Kidney epithelial cell (primary cell): Measurements from ENCODE around the gene PTPRE. TPM values are rescaled to one million over a fixed set of nuclear protein-coding genes. Genes with fewer than 3 reads are reported as not detected.

Experiments used
- DNase-seq: peaks from one replicate; pipeline ENCODE4 v3.0.0-alpha.2; 2010; ENCODE audit warnings: low read depth
- H3K27me3 ChIP-seq: 2 replicates; pipeline ENCODE4 v1.6.0; 2011; ENCODE audit warnings: low read length; ENCODE audit not compliant: control insufficient read depth, insufficient read depth
- H3K36me3 ChIP-seq: 2 replicates; pipeline ENCODE4 v1.5.1; 2011; ENCODE audit warnings: low read length; ENCODE audit not compliant: control insufficient read depth, insufficient read depth
- H3K4me3 ChIP-seq: 2 replicates; pipeline ENCODE4 v1.5.1; 2011; ENCODE audit warnings: low read depth, mild to moderate bottlenecking, control low read depth, low read length
- CTCF ChIP-seq: IDR thresholded peaks from 2 replicates; pipeline ENCODE4 v1.5.1; 2011; ENCODE audit warnings: mild to moderate bottlenecking, moderate library complexity, low read length, control low read depth, inconsistent platforms; ENCODE audit not compliant: insufficient read depth, poor library complexity, severe bottlenecking
- total RNA-seq: library from RNA; depleted of rRNA; stranded (reverse); fragments of >200 nt; gene quantifications from 2 replicates; pipeline ENCODE4 v1.2.3, GENCODE V29; 2015

PTPRE gene
- total RNA-seq, 1 donor from 2014 or later, result 10.3 TPM

DNA sequence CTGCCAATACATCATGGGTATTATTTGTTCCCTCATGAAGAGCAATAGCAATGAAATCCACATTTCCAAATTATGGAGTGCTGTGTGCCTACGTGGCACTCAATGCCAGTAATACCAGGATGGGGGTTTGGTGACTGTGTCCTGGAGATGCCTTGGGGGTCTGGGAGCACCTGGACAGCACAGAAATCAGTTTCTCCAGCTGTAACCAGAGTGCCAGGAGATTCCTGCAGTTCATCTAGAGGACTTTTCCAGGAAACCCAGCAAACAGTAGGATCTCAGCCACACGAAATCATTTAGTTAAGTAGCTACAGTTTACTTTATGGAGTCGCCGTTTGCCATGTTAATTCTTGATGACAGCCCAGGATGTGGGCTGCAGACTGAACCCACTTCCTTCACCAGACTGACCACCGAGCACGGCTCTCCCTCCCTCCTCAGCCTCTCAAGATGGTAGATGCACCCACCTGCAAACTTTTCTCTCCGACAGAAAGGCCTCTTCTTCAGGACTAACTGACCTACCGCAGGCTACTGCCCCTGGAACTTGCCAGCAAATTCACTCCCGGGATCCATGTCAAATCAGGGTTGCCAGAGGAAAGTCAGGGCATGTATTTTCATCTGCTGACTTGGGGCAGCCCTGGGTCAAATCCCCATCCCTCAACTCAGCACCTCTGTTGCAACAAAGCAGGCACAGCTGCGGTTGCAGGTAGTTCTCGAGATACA lies 189.0 kb downstream of the PTPRE start:
- Histone ChIP-seq H3K27me3 (no peaks in the 10 kb centered on the region), H3K36me3 (no peaks in the 10 kb centered on the region), H3K4me3 (no peak overlapping the region)
- no peak for TF ChIP-seq CTCF
- DNase-seq, result no peak

- TF ChIP-seq CTCF, result no peak
- no peaks in the 10 kb centered on the region for H3K27me3 ChIP-seq
- no peak for DNase-seq
- no peaks in the 10 kb centered on the region for H3K36me3 ChIP-seq
- no peak overlapping the region for H3K4me3 ChIP-seq
Measured at GRCh38 chr10:128096486-128097199, 189.7 kb downstream of the PTPRE start.

DNA sequence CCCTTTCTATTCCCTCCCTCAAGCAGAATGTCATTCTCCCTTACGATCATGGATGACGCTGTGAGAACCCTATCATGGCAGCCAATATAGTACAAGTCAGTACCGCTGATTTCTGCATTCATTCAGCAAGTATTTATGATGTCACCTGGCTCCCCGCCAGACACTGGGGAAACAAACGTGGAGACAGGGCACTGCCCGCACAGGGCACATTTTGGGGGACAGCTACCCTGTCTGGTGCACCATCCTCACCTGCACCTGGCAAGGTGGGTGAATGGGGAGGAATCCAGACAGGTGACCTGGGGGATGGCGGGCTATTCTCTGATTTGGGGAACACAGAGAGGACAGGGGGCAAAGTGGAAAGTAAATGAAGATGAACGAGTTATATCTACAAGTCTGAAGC lies 190.9 kb downstream of the PTPRE start:
- DNase-seq, result no peak
- no peak for TF ChIP-seq CTCF
- H3K4me3 ChIP-seq, result no peak overlapping the region
- H3K27me3 ChIP-seq, result no peaks in the 10 kb centered on the region
- H3K36me3 ChIP-seq, result no peaks in the 10 kb centered on the region

DNA sequence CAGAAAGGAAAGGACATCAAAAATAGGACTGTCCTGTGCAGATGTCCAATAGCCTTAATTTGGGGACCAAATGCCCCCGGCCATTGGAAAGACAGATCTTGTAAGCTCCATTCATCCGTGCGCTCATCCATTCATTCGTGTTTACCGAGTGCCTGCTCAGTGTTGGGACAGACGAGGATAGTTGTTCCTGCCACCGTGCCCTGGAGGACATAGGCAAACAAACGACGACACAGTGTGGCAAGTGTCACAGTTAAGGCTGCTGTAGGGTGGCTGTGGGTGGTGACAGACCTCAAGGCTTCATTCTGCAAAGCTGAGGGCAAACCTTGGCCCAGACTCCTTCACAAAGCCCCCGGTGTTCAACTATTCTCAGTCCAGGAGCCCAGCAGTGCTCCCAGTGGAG lies 191.7 kb downstream of the PTPRE start:
- H3K27me3 ChIP-seq, result no peaks in the 10 kb centered on the region
- no peak overlapping the region for H3K4me3 ChIP-seq
- DNase-seq, result no peak
- no peaks in the 10 kb centered on the region for H3K36me3 ChIP-seq
- TF ChIP-seq CTCF, result no peak

GRCh38 chr10:128099901-128100300 lies 193.0 kb downstream of the PTPRE start:
- no peaks in the 10 kb centered on the region for H3K36me3 ChIP-seq
- no peak overlapping the region for H3K4me3 ChIP-seq
- TF ChIP-seq CTCF, result no peak
- no peak for DNase-seq
- no peaks in the 10 kb centered on the region for H3K27me3 ChIP-seq
